HepG2 (cell line): ENCODE measurements around the gene TUG1. TPM values are rescaled to one million over a fixed set of nuclear protein-coding genes. Genes with fewer than 3 reads are reported as not detected.

Source experiments
- CBX5 ChIP-seq: sonication (generic); formaldehyde crosslinking; IDR thresholded peaks from 2 replicates; pipeline ENCODE4 v1.4.0; 2020; ENCODE audit warnings: missing genetic modification reagents, borderline replicate concordance
- DNMT3B ChIP-seq: conservative IDR thresholded peaks from 2 replicates; pipeline ENCODE4 v1.6.1; 2016; ENCODE audit warnings: missing biosample characterization, control low read depth
- HOXA3 ChIP-seq: sonication (generic); formaldehyde crosslinking; IDR thresholded peaks from 2 replicates; pipeline ENCODE4 v1.5.0; 2020; ENCODE audit warnings: missing genetic modification reagents
- KLF15 ChIP-seq: sonication (generic); formaldehyde crosslinking; IDR thresholded peaks from 2 replicates; pipeline ENCODE4 v1.8.1; 2023; ENCODE audit warnings: borderline replicate concordance, mild to moderate bottlenecking, inconsistent platforms, missing genetic modification reagents, mixed read lengths
- MIER3 ChIP-seq: IDR thresholded peaks from 2 replicates; pipeline ENCODE4 v1.6.1; 2016; ENCODE audit warnings: missing compliant biosample characterization, borderline replicate concordance
- MNT ChIP-seq: fragments of 450-650 bp; IDR thresholded peaks from 2 replicates; pipeline ENCODE4 v1.6.1; 2016
- MXD1 ChIP-seq: sonication (generic); formaldehyde crosslinking; IDR thresholded peaks from 2 replicates; pipeline ENCODE4 v1.4.0; 2020; ENCODE audit warnings: mild to moderate bottlenecking, missing genetic modification reagents
- NFATC3 ChIP-seq: sonication (generic); formaldehyde crosslinking; IDR thresholded peaks from 2 replicates; pipeline ENCODE4 v1.5.1; 2020; ENCODE audit warnings: mild to moderate bottlenecking, missing genetic modification reagents
- NFE2L2 ChIP-seq: fragments of 150-350 bp; IDR thresholded peaks from 2 replicates; pipeline ENCODE4 v1.6.1; 2014; ENCODE audit warnings: low read length
- RBAK ChIP-seq: sonication (generic); formaldehyde crosslinking; IDR thresholded peaks from 2 replicates; pipeline ENCODE4 v1.5.1; 2020; ENCODE audit warnings: mild to moderate bottlenecking, missing genetic modification reagents
- RBM39 ChIP-seq: fragments of 200-400 bp; formaldehyde crosslinking; IDR thresholded peaks from one replicate; pipeline ENCODE4 v1.6.1; 2018; ENCODE audit warnings: antibody characterized with exemption, mild to moderate bottlenecking, low read depth, low read length; ENCODE audit not compliant: poor library complexity, severe bottlenecking
- RORA ChIP-seq: sonication (generic); formaldehyde crosslinking; IDR thresholded peaks from 2 replicates; pipeline ENCODE4 v1.5.0; 2020; ENCODE audit warnings: mild to moderate bottlenecking, missing genetic modification reagents, moderate library complexity
- SOX6 ChIP-seq, 2 experiments: fragments of 450-650 bp in 1 of 2; sonication (generic) in 1 of 2; formaldehyde crosslinking in 1 of 2; IDR thresholded peaks; 2 replicates each; pipeline versions ENCODE4 v1.4.0 to v1.6.1; 2017 to 2020; ENCODE audit warnings: antibody characterized with exemption in 1 of 2, mild to moderate bottlenecking in 1 of 2, missing genetic modification reagents in 1 of 2
- SP4 ChIP-seq: sonication (generic); formaldehyde crosslinking; IDR thresholded peaks from 2 replicates; pipeline ENCODE4 v1.8.1; 2023; ENCODE audit warnings: mild to moderate bottlenecking, missing genetic modification reagents
- THRA ChIP-seq: sonication (generic); formaldehyde crosslinking; IDR thresholded peaks from 2 replicates; pipeline ENCODE4 v1.4.0; 2020; ENCODE audit warnings: missing genetic modification reagents, borderline replicate concordance
- ZNF205 ChIP-seq: IDR thresholded peaks from 2 replicates; pipeline ENCODE4 v1.6.1; 2018; ENCODE audit warnings: missing biosample characterization, missing genetic modification reagents
- ZNF296 ChIP-seq: sonication (generic); formaldehyde crosslinking; conservative IDR thresholded peaks from 2 replicates; pipeline ENCODE4 v1.5.0; 2020; ENCODE audit warnings: mild to moderate bottlenecking, missing genetic modification reagents
- ZNF441 ChIP-seq: sonication (generic); formaldehyde crosslinking; IDR thresholded peaks from 2 replicates; pipeline ENCODE4 v1.7.0; 2021; ENCODE audit warnings: missing genetic modification reagents, borderline replicate concordance
- ZNF703 ChIP-seq: sonication (generic); formaldehyde crosslinking; IDR thresholded peaks from 2 replicates; pipeline ENCODE4 v1.5.1; 2020; ENCODE audit warnings: missing genetic modification reagents, mild to moderate bottlenecking, moderate library complexity, borderline replicate concordance
- ZNF775 ChIP-seq: sonication (generic); formaldehyde crosslinking; IDR thresholded peaks from 2 replicates; pipeline ENCODE4 v1.4.0; 2020; ENCODE audit warnings: missing genetic modification reagents, mild to moderate bottlenecking, moderate library complexity, borderline replicate concordance
- polyA plus RNA-seq, 8 experiments: library from polyadenylated mRNA; depleted of rRNA in 3 of 8; stranded (reverse) in 7 of 8; unstranded in 1 of 8; fragments of >200 nt; fragmentation: Illumina TruSeq in 4 of 8; extraction: Trizol in 4 of 8; gene quantifications; 2 replicates each; pipeline versions ENCODE4 v1.2.1 to v1.2.3, GENCODE V29; 2011 to 2016; ENCODE audit warnings: low read depth in 4 of 8, missing spikeins in 1 of 8, mixed read lengths in 1 of 8; ENCODE audit not compliant: insufficient read depth in 1 of 8
- total RNA-seq, 5 experiments: library from RNA; depleted of rRNA; stranded (reverse); fragments of >200 nt; fragmentation: Illumina TruSeq; extraction: Trizol; gene quantifications; 2 replicates each; pipeline ENCODE4 v1.2.3, GENCODE V29; 2016; ENCODE audit warnings: low read depth in 1 of 5
- TF ChIP-seq, protein P1 (sequence below): IDR thresholded peaks from 2 replicates; pipeline ENCODE4 v1.6.1; 2016; ENCODE audit warnings: missing biosample characterization, missing genetic modification reagents, low read depth
- TF ChIP-seq, protein P2 (sequence below): sonication (generic); formaldehyde crosslinking; IDR thresholded peaks from 2 replicates; pipeline ENCODE4 v1.8.0; 2022; ENCODE audit warnings: mild to moderate bottlenecking, missing genetic modification reagents, moderate library complexity
- TF ChIP-seq, protein P3 (sequence below): conservative IDR thresholded peaks from 2 replicates; pipeline ENCODE4 v1.6.1; 2018; ENCODE audit warnings: missing genetic modification reagents

Gene TUG1
- total and polyA plus RNA-seq, 2 of the 13 experiments (the other 11 are each of a cell fraction or from before 2014, with no cell fraction given): 35.2 to 122 TPM

GRCh38 chr22:30968924-30969531, at the start of gene TUG1 (continued):
- TF ChIP-seq, protein P1, sequence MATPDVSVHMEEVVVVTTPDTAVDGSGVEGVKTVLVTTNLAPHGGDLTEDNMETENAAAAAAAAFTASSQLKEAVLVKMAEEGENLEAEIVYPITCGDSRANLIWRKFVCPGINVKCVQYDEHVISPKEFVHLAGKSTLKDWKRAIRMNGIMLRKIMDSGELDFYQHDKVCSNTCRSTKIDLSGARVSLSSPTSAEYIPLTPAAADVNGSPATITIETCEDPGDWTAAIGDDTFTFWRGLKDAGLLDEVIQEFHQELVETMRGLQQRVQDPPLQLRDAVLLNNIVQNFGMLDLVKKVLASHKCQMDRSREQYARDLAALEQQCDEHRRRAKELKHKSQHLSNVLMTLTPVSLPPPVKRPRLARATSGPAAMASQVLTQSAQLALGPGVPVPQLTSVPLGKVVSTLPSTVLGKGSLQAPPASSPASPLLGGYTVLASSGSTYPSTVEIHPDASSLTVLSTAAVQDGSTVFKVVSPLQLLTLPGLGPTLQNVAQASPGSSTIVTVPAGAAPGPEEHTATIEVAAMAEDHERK (CRISPR knock-in tag): 0 out of 2 replicates have a peak, but pooled peaks have one; percentile 52
- TF ChIP-seq RBAK: no peak
- TF ChIP-seq NFE2L2: no peak
- TF ChIP-seq KLF15 (CRISPR knock-in tag): peak; percentile 87
- TF ChIP-seq HOXA3 (CRISPR knock-in tag): peak; percentile 59
- TF ChIP-seq ZNF703 (CRISPR knock-in tag): no peak
- peak; percentile 46; the same call in 1 of the 2 replicates for TF ChIP-seq MIER3 (CRISPR knock-in tag)
- TF ChIP-seq DNMT3B (CRISPR knock-in tag): peak; percentile 70; the same call in 1 of the 2 replicates
- no peak for TF ChIP-seq ZNF296 (CRISPR knock-in tag)
- no peak for TF ChIP-seq NFATC3 (CRISPR knock-in tag)
- TF ChIP-seq ZNF775 (CRISPR knock-in tag): no peak
- no peak; the same call in none of the 2 replicates for TF ChIP-seq ZNF441
- no peak for TF ChIP-seq SOX6 (IDR thresholded peaks at IDR 0.05)
- TF ChIP-seq SOX6 (CRISPR knock-in tag; IDR thresholded peaks at IDR 0.05): peak; percentile 34; the same call in 1 of the 2 replicates
- TF ChIP-seq, protein P2, sequence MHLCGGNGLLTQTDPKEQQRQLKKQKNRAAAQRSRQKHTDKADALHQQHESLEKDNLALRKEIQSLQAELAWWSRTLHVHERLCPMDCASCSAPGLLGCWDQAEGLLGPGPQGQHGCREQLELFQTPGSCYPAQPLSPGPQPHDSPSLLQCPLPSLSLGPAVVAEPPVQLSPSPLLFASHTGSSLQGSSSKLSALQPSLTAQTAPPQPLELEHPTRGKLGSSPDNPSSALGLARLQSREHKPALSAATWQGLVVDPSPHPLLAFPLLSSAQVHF: peak; percentile 66
- peak; percentile 58 for TF ChIP-seq THRA (CRISPR knock-in tag)
- TF ChIP-seq, protein P3, sequence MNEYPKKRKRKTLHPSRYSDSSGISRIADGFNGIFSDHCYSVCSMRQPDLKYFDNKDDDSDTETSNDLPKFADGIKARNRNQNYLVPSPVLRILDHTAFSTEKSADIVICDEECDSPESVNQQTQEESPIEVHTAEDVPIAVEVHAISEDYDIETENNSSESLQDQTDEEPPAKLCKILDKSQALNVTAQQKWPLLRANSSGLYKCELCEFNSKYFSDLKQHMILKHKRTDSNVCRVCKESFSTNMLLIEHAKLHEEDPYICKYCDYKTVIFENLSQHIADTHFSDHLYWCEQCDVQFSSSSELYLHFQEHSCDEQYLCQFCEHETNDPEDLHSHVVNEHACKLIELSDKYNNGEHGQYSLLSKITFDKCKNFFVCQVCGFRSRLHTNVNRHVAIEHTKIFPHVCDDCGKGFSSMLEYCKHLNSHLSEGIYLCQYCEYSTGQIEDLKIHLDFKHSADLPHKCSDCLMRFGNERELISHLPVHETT (CRISPR knock-in tag): peak; percentile 82
- TF ChIP-seq RBM39: peak; percentile 93
- TF ChIP-seq ZNF205 (CRISPR knock-in tag): peak; percentile 78
- peak; percentile 72 for TF ChIP-seq MNT
- peak; percentile 71 for TF ChIP-seq MXD1 (CRISPR knock-in tag)
- TF ChIP-seq SP4 (CRISPR knock-in tag): peak; percentile 52; the same call in 1 of the 2 replicates
- no peak for TF ChIP-seq RORA (CRISPR knock-in tag)
- TF ChIP-seq CBX5: 0 out of 2 replicates have a peak, but pooled peaks have one; percentile 58
